WTC11 (cell line): Measurements from ENCODE around the gene MAP4K4. TPM values are rescaled to one million over a fixed set of nuclear protein-coding genes. Genes with fewer than 3 reads are reported as not detected.

Source experiments
- ATAC-seq: fragments of 200-7000 bp; cut with Tn5 transposase; 2 replicates; pipeline ENCODE4 v1.10.0; 2021; ENCODE audit warnings: mild to moderate bottlenecking, moderate library complexity
- CTCF ChIA-PET: fragments of 300-600 bp; sonication (Branson Sonifier 250); formaldehyde crosslinking; loops from one replicate; lab custom pipeline; 2021; ENCODE audit warnings: antibody characterized with exemption; lab: Charles Lee
- POLR2A ChIA-PET: fragments of 350-600 bp; sonication (Branson Sonifier 250); formaldehyde crosslinking; loops from one replicate; lab custom pipeline; 2021; ENCODE audit warnings: antibody characterized with exemption; lab: Charles Lee
- DNase-seq: peaks from one replicate; pipeline ENCODE4 v3.0.0; 2021; ENCODE audit warnings: low spot score
- H3K27ac Mint-ChIP-seq: 2 replicates; pipeline ENCODE4 v1.8.0; 2021; ENCODE audit warnings: mixed read lengths
- H3K27me3 Mint-ChIP-seq: 2 replicates; pipeline ENCODE4 v1.8.0; 2021; ENCODE audit warnings: low read depth, mild to moderate bottlenecking, moderate library complexity, mixed read lengths
- H3K36me3 Mint-ChIP-seq: 2 replicates; pipeline ENCODE4 v1.8.0; 2021; ENCODE audit warnings: mixed read lengths
- H3K4me1 Mint-ChIP-seq: 2 replicates; pipeline ENCODE4 v1.8.0; 2022; ENCODE audit warnings: mixed read lengths
- H3K4me3 Mint-ChIP-seq: 2 replicates; pipeline ENCODE4 v1.8.0; 2021; ENCODE audit warnings: mild to moderate bottlenecking, moderate library complexity, mixed read lengths
- H3K9me3 Mint-ChIP-seq: 2 replicates; pipeline ENCODE4 v1.8.0; 2021; ENCODE audit warnings: mixed read lengths
- ATF1 ChIP-seq: sonication (generic); formaldehyde crosslinking; IDR thresholded peaks from 2 replicates; pipeline ENCODE4 v1.8.1; 2023; ENCODE audit warnings: mild to moderate bottlenecking, moderate library complexity, missing genetic modification reagents
- FOXP4 ChIP-seq: sonication (generic); formaldehyde crosslinking; IDR thresholded peaks from 2 replicates; pipeline ENCODE4 v1.8.0; 2022; ENCODE audit warnings: mild to moderate bottlenecking, missing genetic modification reagents
- GABPB1 ChIP-seq: sonication (generic); formaldehyde crosslinking; IDR thresholded peaks from 2 replicates; pipeline ENCODE4 v1.8.1; 2023; ENCODE audit warnings: mild to moderate bottlenecking, missing genetic modification reagents
- GRHL2 ChIP-seq: fragments of 250-450 bp; sonication (Bioruptor Pico); IDR thresholded peaks from 2 replicates; pipeline ENCODE4 v1.8.0; 2022; ENCODE audit warnings: mild to moderate bottlenecking, moderate library complexity; ENCODE audit not compliant: insufficient replicate concordance, severe bottlenecking
- HMGA2 ChIP-seq: fragments of 250-450 bp; sonication (Bioruptor Pico); IDR thresholded peaks from 2 replicates; pipeline ENCODE4 v1.4.0; 2021; ENCODE audit warnings: mild to moderate bottlenecking, moderate library complexity
- HMGXB4 ChIP-seq: sonication (generic); formaldehyde crosslinking; IDR thresholded peaks from 2 replicates; pipeline ENCODE4 v1.8.1; 2023; ENCODE audit warnings: mild to moderate bottlenecking, moderate library complexity, missing genetic modification reagents
- KAT7 ChIP-seq: sonication (generic); formaldehyde crosslinking; IDR thresholded peaks from 2 replicates; pipeline ENCODE4 v1.8.1; 2023; ENCODE audit warnings: missing genetic modification reagents, mild to moderate bottlenecking, borderline replicate concordance
- MYBL2 ChIP-seq: sonication (generic); formaldehyde crosslinking; IDR thresholded peaks from 2 replicates; pipeline ENCODE4 v1.8.1; 2023; ENCODE audit warnings: mild to moderate bottlenecking, moderate library complexity, missing genetic modification reagents
- RELA ChIP-seq: sonication (generic); formaldehyde crosslinking; IDR thresholded peaks from 2 replicates; pipeline ENCODE4 v1.8.1; 2022; ENCODE audit warnings: missing genetic modification reagents, mild to moderate bottlenecking, borderline replicate concordance
- SOX15 ChIP-seq: fragments of 250-450 bp; sonication (Bioruptor Pico); IDR thresholded peaks from 2 replicates; pipeline ENCODE4 v1.9.0; 2021; ENCODE audit warnings: mild to moderate bottlenecking
- TEAD1 ChIP-seq: sonication (generic); formaldehyde crosslinking; IDR thresholded peaks from 2 replicates; pipeline ENCODE4 v1.8.0; 2022; ENCODE audit warnings: mild to moderate bottlenecking, missing genetic modification reagents
- TEAD4 ChIP-seq: sonication (generic); formaldehyde crosslinking; IDR thresholded peaks from 2 replicates; pipeline ENCODE4 v1.8.0; 2022; ENCODE audit warnings: mild to moderate bottlenecking, missing genetic modification reagents
- TP53 ChIP-seq: sonication (generic); formaldehyde crosslinking; IDR thresholded peaks from 2 replicates; pipeline ENCODE4 v1.8.1; 2023; ENCODE audit warnings: mild to moderate bottlenecking, missing genetic modification reagents
- ZMAT4 ChIP-seq: fragments of 250-450 bp; sonication (Bioruptor Pico); IDR thresholded peaks from 2 replicates; pipeline ENCODE4 v1.9.0; 2021; ENCODE audit warnings: mild to moderate bottlenecking
- ZNF281 ChIP-seq: sonication (generic); formaldehyde crosslinking; IDR thresholded peaks from 2 replicates; pipeline ENCODE4 v1.8.0; 2023; ENCODE audit warnings: mild to moderate bottlenecking, missing genetic modification reagents
- ZNF425 ChIP-seq: fragments of 250-450 bp; sonication (Bioruptor Pico); conservative IDR thresholded peaks from 2 replicates; pipeline ENCODE4 v1.9.0; 2021; ENCODE audit warnings: mild to moderate bottlenecking
- ZNF532 ChIP-seq: fragments of 250-450 bp; sonication (Bioruptor Pico); IDR thresholded peaks from 2 replicates; pipeline ENCODE4 v1.9.0; 2021; ENCODE audit warnings: mild to moderate bottlenecking, borderline replicate concordance
- ZNF671 ChIP-seq: fragments of 250-450 bp; sonication (Bioruptor Pico); IDR thresholded peaks from 2 replicates; pipeline ENCODE4 v1.8.0; 2021; ENCODE audit warnings: mild to moderate bottlenecking
- total RNA-seq: library from RNA; stranded (reverse); gene quantifications from 3 replicates; pipeline ENCODE4 v1.2.3, GENCODE V29; 2021

The MAP4K4 gene
- total RNA-seq, 1 experiment from 2014 or later = 112 TPM

GRCh38 chr2:101850450-101850849 is 152.9 kb downstream of the MAP4K4 start:
- ChIA-PET CTCF (interaction anchor here (0.6 to 1.6 kb wide), 3 partner anchors 19 to 33 kb away, joined by 3 to 6 read pairs (median 4); no protein-coding TSS in a partner anchor), POLR2A (no interaction called here)
- TF ChIP-seq ZNF671 (no peak), MYBL2 (CRISPR knock-in tag) (no peak), TP53 (CRISPR knock-in tag) (no peak), SOX15 (CRISPR knock-in tag) (no peak), GRHL2 (CRISPR knock-in tag) (no peak), KAT7 (CRISPR knock-in tag) (no peak), FOXP4 (no peak), ZMAT4 (CRISPR knock-in tag) (no peak), TEAD1 (CRISPR knock-in tag) (no peak), ZNF532 (CRISPR knock-in tag) (no peak), ZNF425 (CRISPR knock-in tag) (no peak), TEAD4 (no peak), ATF1 (CRISPR knock-in tag) (no peak)
- Mint-ChIP-seq H3K36me3 (peaks cover 11% of the 10 kb centered on the region), H3K9me3 (no peaks in the 10 kb centered on the region), H3K27ac (peak overlapping the region; percentile 21; the same call in 1 of the 2 replicates), H3K27me3 (no peaks in the 10 kb centered on the region), H3K4me1 (no peaks in the 10 kb centered on the region; the same call in 1 of the 2 replicates), H3K4me3 (no peak overlapping the region)
- no peak for ATAC-seq
- no peak for DNase-seq

GRCh38 chr2:101850991-101851390 is 153.5 kb downstream of the MAP4K4 start:
- ATAC-seq = no peak
- Mint-ChIP-seq H3K4me1 (no peaks in the 10 kb centered on the region; the same call in 1 of the 2 replicates), H3K4me3 (no peak overlapping the region), H3K27ac (no peak overlapping the region), H3K36me3 (peaks cover 16% of the 10 kb centered on the region), H3K9me3 (no peaks in the 10 kb centered on the region), H3K27me3 (no peaks in the 10 kb centered on the region)
- no peak for DNase-seq
- ChIA-PET POLR2A (no interaction called here), CTCF (interaction anchor here (1.5 to 1.6 kb wide), 2 partner anchors 19 to 33 kb away, joined by 3 to 6 read pairs; no protein-coding TSS in a partner anchor)
- TF ChIP-seq HMGXB4 (no peak), RELA (CRISPR knock-in tag) (no peak), ZNF281 (CRISPR knock-in tag) (no peak), GABPB1 (CRISPR knock-in tag) (no peak), HMGA2 (CRISPR knock-in tag) (no peak), ZMAT4 (CRISPR knock-in tag) (no peak)
